Activated T-helper 1 cell treated with Interleukin-2 at 50 U/mL for 16 hours (primary cell): ENCODE results near the gene CR1L.
A peak's percentile ranks its signal among the peaks of the same experiment; 100 is the strongest.
"Not testable (repeated sequence)": the region's sequence is repeated elsewhere in the genome, so short reads cannot be mapped to it uniquely, and the experiment has no call there.

Source experiments
- DNase-seq: peaks from one replicate; pipeline ENCODE4 v3.0.0-alpha.2; 2020; ENCODE audit warnings: low read depth

Gene CR1L

GRCh38 chr1:207745839-207746767, 101.2 kb downstream of the CR1L start:
- no peak for DNase-seq

GRCh38 chr1:207747627-207748492, 102.9 kb downstream of the CR1L start:
- no peak for DNase-seq

- DNase-seq = no peak
Measured at GRCh38 chr1:207748737-207749528, 104.0 kb downstream of the CR1L start.

- DNase-seq = no peak
Measured at GRCh38 chr1:207750631-207751305, 105.8 kb downstream of the CR1L start.

GRCh38 chr1:207751463-207751789, 106.5 kb downstream of the CR1L start:
- DNase-seq = not testable (repeated sequence)

- DNase-seq = peak; percentile 91
Measured at GRCh38 chr1:207751790-207752455, 107.0 kb downstream of the CR1L start, which contains the start of gene CD46. Gene CD46 (plus strand): TSS chr1:207752054. CDS start chr1:207752213, 159 bp downstream.

- no peak for DNase-seq
Measured at GRCh38 chr1:207752456-207752998, 107.6 kb downstream of the CR1L start.

- no peak for DNase-seq
Measured at GRCh38 chr1:207753611-207754010, 108.7 kb downstream of the CR1L start.

- DNase-seq = no peak
Measured at GRCh38 chr1:207754011-207754410, 109.1 kb downstream of the CR1L start.

- no peak for DNase-seq
Measured at GRCh38 chr1:207754974-207755700, 110.2 kb downstream of the CR1L start.

GRCh38 chr1:207755846-207756693, 111.1 kb downstream of the CR1L start:
- DNase-seq = no peak

- DNase-seq = no peak
Measured at GRCh38 chr1:207762622-207763021, 117.7 kb downstream of the CR1L start.

GRCh38 chr1:207763091-207763490, 118.2 kb downstream of the CR1L start:
- DNase-seq = no peak

GRCh38 chr1:207763972-207764371, 119.0 kb downstream of the CR1L start:
- no peak for DNase-seq

- no peak for DNase-seq
Measured at GRCh38 chr1:207766569-207766968, 121.6 kb downstream of the CR1L start.

GRCh38 chr1:207770514-207770913, 125.6 kb downstream of the CR1L start:
- DNase-seq = not testable (repeated sequence)
